HG02884 (cell line): ENCODE measurements around the gene OSBPL9.
"Not testable (repeated sequence)": the region's sequence is repeated elsewhere in the genome, so short reads cannot be mapped to it uniquely, and the experiment has no call there.

Experiments
- ATAC-seq: cut with Tn5 transposase; IDR thresholded peaks from one replicate; pipeline ENCODE4 v1.9.1; 2021; ENCODE audit warnings: mild to moderate bottlenecking, moderate library complexity; ENCODE audit not compliant: unreplicated experiment

Gene OSBPL9

GRCh38 chr1:51607681-51608095 is 9.2 kb upstream of the OSBPL9 start:
- no peak for ATAC-seq

- not testable (repeated sequence) for ATAC-seq
Measured at GRCh38 chr1:51610104-51610503, 6.8 kb upstream of the OSBPL9 start.

DNA sequence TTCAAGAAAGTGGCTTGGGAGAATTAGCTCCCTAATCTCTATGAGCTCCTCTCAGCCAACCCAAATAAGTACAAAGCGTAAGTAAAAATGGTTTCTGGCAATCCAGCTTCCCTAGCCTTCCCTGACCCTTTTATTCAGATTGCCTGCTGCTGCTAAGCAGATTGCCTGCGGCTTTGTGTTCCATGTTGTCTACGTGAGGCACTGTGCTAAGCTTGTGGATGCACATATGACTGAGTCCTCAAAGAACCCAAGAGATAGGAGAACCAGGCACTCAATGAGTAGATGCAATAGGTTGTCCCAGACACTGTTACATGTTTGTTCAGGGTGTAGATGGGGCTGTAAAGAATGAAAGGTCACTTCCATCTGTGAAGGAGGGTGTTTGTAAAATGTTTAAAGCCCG is 6.3 kb upstream of the OSBPL9 start:
- no peak for ATAC-seq

DNA sequence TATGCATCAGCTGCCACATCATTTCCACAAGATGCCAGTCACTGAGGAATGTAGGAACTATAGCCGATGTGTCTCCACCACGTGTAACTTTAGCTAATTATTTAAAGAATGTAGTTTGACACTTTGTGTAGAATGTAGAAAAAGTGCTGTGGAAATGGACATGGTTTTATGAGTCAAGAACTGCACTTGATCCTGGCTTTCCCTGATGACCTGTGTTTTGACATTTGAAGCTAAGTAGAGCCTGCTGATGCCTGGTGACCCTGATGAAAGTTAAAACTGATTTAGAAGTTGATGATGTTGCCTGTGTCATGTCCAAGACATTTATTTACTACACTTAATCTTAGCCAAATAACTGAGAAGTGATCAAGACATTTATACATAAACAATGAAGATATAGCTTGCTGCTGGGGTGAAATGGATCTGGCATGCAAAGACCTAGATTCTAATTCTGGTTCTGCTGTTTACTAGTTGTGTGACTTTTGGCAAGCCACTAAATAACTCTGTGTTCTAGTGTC is 4.4 kb upstream of the OSBPL9 start:
- ATAC-seq = no peak

DNA sequence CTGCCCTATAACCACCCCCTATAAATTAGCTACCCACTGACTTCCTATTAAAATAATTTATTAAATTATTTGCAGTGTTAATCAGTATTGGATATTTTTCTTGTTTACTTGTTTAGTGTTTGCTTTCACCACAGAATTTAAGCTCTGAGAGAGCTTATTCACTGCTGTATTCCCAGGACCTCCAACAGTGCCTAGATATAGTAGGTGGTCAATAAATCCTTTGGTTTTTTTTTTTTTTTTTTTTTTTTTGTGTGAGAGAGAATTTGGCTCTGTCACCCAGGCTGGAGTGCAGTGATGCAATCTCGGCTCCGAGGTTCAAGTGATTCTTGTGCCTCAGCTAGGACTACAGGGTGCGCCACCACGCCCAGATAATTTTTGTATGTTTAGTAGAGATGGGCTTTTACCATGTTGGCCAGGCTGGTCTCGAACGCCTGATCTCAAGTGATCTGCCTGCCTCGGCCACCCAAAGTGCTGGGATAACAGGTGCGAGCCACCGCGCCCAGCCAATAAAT is 1.1 kb upstream of the OSBPL9 start:
- no peak for ATAC-seq

- ATAC-seq = no peak
Measured at GRCh38 chr1:51616490-51616889, 402 bp upstream of the OSBPL9 start.

DNA sequence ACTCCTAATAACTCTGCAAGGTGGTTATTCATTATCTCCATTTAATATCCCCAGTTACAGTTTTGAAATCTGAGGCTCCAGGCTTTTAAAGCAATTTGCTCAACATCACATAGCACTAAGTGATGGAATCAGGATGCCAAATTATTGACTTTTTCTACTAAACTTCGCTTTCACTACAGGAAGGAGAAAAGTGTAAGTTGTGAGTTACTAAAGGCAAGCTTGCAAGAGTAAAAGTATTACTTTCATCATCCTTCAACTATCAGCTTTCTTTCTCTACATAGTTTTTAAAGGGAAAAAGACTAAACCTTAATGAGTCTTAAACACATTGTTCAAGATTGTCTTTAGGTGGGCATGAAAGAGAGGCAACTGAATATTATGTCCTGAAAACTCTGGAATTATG is 1.8 kb downstream of the OSBPL9 start:
- no peak for ATAC-seq

GRCh38 chr1:51620470-51620869 is 3.6 kb downstream of the OSBPL9 start:
- no peak for ATAC-seq

DNA sequence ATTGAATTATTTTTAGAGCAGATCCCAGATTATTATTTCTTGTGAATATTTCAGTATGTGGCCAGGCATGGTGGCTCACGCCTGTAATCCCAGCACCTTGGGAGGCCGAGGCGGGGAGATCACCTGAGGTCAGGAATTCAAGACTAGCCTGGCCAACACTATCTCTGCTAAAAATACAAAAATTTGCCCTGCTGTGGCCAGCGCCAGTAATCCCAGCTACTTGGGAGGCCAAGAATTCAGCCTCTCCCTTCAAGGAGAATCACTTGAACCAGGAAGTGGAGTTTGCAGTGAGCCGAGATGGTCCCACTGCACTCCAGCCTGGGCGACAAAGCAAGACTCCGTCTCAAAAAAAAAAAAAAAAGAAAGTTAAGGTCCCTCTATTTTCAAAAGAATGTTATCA is 4.3 kb downstream of the OSBPL9 start:
- ATAC-seq = no peak

GRCh38 chr1:51621841-51622454 is 5.1 kb downstream of the OSBPL9 start:
- ATAC-seq = no peak

GRCh38 chr1:51622455-51622913 is 5.6 kb downstream of the OSBPL9 start:
- ATAC-seq = no peak

- no peak for ATAC-seq
Measured at GRCh38 chr1:51623025-51623424, 6.1 kb downstream of the OSBPL9 start.

DNA sequence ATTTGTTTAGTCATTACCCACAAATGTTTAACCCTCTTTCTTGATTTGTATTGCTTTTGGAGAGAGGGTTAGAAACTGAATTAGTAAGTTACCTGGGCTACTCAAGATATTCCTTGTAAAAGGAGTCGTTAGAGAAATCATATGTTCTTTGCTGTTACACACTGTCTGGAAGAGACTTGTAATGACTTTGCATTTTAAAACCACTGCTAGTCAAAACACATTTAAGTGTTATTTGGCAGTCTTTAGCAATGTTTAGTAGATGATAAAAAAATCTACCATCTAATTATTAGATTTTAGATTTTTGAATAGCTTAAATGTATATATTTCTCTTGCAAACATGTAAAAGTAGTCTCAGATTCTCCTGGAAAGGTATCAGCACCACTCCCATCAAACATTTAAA is 6.6 kb downstream of the OSBPL9 start:
- ATAC-seq = no peak

DNA sequence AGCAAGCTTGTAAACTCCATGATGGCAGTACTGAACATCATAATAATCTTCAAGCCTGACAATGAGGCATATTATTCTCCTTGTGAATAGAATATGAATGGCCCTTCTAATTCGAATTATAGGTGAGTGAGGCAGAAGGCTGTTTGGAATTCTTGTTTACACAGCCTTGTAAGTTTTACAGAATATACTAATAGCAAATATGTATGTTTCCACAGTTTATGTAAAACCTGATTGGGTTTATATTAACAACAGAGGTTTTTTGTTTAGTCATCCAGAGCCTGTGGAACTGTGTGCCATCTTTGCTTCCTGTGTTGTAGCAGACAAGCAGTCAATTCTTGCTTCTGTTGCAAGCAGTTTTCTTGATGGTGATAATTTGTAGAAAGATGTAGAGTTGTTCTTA is 8.0 kb downstream of the OSBPL9 start:
- no peak for ATAC-seq

GRCh38 chr1:51627672-51628071 is 10.8 kb downstream of the OSBPL9 start:
- ATAC-seq = no peak

DNA sequence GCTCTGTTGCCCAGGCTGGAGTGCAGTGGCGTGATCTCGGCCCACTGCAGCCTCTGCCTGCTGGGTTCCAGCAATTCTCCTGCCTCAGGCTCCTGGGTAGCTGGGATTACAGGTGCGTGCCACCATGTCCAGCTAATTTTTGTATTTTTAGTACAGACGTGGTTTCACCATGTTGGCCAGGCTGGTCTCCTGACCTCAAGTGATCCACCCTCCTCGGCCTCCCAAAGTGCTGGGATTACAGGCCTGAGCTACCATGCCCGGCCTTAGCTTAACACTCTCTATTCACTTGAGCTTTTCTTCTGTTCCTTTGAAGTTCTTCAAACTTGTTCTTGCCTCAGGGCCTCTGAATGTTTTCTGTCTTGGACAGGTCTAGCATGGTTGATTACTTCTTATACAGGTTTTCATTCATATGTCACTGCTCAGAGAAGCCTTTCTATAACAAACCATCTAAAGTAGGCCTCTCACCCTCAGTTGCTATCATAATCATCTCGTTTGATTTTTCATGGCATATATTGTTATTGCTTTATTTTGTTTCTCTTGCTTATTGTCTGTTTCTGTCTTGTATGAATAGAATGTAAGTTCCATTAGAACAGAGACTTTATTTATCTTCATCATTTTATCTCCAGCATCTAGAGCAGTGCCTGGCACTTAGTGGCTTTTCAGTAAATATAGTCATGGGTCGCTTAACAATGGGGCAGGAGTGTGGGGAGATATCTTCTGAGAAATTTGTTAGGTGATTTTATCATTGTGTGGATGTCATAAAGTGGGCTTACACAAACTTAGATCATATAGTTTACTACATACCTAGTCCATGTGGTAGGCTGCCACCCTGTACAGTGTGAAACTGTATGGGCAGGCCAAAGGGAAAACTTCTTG is 12.1 kb downstream of the OSBPL9 start:
- ATAC-seq = no peak

GRCh38 chr1:51629918-51630317 is 13.0 kb downstream of the OSBPL9 start:
- ATAC-seq = no peak

GRCh38 chr1:51630393-51630792 is 13.5 kb downstream of the OSBPL9 start:
- ATAC-seq = no peak

DNA sequence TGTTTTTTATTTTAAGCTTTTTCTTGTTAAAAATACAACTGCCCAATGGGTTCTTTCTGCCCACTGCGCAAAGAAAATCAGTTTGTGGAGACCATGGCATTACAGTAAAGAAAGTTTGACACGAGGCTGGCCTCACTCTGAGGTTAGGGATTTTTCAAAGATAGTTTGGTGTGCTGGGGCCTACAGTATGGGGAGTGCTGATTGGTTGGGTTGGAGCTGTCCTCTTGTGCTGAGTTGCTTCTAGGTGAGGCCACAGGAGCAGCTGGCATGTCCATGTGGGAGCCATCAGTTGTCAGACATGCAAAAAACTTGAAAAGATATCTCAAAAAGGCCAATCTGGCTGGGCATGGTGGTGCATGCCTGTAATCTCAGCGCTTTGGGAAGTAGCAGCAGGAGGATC is 14.0 kb downstream of the OSBPL9 start:
- no peak for ATAC-seq

- no peak for ATAC-seq
Measured at GRCh38 chr1:51631747-51632146, 14.9 kb downstream of the OSBPL9 start.

- no peak for ATAC-seq
Measured at GRCh38 chr1:51634618-51635017, 17.7 kb downstream of the OSBPL9 start.

- no peak for ATAC-seq
Measured at GRCh38 chr1:51635615-51636014, 18.7 kb downstream of the OSBPL9 start.
